Posterior vena cava (tissue), 2 donors: Measurements from ENCODE around the gene RNF166. TPM values are rescaled to one million over a fixed set of nuclear protein-coding genes. Genes with fewer than 3 reads are reported as not detected.

Experiments used
- DNase-seq: peaks from one replicate; pipeline ENCODE4 v3.0.0-alpha.2; 2020; ENCODE audit warnings: low spot score
- intact Hi-C, 2 donors: fragments of 100-400 bp; cut with DNase I; formaldehyde crosslinking; loops; one replicate each; pipeline versions ENCODE4 v1.14.1 to v1.14.2; 2022 to 2023
- total RNA-seq, 2 donors: library from RNA; stranded (reverse); fragmentation: NEBNext Ultra II Directional; extraction: Animal tissue kit (Norgen Biotek cat#: 25700); gene quantifications; one replicate each; pipeline ENCODE4 v1.2.1, GENCODE V29; 2021
- donor health status: DM: yes; HTN: yes; CAD: no.
- donor health status: DM: yes; HTN: yes; CAD: no.

Gene RNF166
- total RNA-seq, 2 donors from 2014 or later = 16.8 to 19.0 TPM

DNA sequence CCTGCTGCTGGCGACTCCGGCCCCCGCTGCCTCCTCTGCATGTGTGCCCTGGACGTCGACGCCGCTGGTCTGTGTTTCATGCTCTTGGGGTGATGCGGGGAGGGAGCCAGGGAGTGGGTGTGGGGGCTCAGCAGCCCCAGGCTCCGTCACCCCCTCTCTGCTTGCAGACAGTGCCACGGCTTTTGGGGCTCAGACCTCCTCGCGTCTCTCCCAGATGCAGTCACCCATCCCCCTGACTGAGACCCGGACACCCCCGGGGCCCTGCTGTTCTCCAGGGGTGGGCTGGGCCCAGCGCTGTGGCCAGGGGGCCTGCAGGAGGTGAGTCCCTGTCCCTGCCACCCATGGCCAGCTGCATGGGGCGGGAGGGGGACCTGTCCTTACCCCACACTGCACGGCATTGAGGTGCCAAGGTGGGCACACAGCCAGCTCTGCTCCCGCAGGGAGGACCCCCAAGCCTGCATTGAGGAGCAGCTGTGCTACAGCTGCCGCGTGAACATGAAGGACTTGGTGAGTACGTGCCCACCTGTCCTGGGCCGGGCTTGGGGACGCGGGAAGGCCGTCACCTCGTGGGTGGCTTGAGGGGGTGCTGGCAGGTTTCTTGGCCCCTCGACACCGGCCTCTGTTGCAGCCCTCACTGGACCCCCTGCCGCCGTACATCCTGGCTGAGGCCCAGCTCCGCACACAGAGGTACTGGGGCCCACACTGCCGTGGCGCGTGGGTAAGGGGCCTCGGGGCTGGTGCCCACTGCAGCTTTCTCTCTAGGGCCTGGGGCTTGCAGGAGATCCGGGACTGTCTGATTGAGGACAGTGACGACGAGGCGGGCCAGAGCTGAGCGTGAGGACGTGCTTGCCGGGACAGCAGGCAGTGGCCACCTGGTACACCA, 8.5 kb upstream of the RNF166 start:
- intact Hi-C loops = no loop called here
- no peak for DNase-seq

DNA sequence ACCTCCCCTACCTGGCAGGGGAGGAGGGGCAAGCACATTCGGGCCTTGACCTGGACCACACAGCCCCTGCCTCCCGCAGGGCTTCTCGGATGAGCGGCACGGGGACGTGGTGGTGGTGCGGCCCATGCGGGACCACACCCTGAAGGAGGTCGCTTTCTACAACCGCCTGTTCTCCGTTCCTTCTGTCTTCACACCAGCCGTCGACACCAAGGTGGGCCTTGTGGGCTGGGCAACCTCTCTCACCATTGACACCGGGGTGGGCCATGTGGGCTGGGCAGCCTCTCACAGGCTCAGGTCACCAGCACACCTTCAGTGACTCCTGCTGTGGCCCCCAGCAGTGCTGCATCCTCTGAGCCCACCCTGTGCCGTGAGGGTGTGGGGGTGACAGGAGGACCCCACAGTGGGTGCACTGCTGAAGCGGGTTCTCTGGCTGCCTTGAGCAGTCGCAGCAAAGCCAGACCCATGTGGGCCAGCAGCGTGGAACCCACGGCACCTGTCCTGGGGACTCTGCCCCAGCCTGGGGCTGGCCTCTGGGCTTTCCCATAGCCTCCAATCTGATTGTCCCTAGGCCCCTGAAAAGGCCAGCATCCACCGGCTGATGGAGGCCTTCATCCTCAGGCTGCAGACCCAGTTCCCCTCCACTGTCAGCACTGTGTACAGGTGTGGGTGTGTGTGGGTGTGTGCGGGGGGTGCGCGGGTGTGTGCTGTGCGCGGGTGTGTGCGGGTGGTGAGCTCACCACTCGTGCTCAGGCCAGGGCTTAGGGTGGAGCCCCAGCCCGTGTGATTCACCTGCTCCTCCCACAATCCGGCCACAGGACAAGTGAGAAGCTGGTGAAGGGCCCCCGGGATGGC, 7.6 kb upstream of the RNF166 start:
- DNase-seq = no peak
- intact Hi-C loops = no loop called here

DNA sequence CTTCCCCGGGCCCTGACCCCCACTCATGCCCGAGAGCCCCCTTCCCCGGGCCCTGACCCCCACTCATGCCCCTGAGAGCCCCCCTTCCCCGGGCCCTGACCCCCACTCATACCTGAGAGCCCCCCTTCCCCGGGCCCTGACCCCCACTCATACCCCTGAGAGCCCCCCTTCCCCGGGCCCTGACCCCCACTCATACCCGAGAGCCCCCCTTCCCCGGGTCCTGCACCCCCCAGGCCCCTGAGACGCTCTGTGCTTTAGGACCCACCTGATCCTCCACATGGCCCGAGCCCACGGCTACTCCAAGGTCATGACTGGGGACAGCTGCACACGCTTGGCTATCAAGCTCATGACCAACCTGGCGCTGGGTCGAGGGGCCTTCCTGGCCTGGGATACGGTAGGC, 6.8 kb upstream of the RNF166 start:
- intact Hi-C loops = no loop called here
- no peak for DNase-seq

DNA sequence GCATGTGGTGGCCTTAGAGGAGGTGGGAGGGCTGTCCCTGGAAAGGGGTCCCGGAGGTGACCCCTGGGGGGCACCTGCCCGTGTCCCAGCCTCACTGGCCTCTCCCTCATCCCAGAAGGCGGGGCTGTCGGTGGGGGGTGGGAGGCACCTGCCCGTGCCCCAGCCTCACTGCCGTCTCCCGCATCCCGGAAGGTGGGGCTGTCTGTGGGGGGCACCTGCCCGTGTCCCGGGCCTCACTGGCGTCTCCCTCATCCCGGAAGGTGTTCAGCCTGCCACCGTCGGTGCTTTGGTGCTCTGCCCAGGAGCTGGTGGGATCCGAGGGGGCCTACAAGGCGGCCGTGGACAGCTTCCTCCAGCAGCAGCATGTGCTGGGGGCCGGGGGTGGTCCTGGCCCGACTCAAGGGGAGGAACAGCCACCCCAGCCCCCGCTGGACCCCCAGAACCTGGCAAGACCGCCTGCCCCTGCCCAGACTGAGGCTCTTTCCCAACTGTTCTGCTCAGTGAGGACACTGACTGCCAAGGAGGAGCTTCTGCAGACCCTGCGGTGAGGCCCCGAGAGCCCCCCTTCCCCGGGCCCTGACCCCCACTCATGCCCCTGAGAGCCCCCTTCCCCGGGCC, 6.3 kb upstream of the RNF166 start:
- intact Hi-C loops = no loop called here
- DNase-seq = no peak

DNA sequence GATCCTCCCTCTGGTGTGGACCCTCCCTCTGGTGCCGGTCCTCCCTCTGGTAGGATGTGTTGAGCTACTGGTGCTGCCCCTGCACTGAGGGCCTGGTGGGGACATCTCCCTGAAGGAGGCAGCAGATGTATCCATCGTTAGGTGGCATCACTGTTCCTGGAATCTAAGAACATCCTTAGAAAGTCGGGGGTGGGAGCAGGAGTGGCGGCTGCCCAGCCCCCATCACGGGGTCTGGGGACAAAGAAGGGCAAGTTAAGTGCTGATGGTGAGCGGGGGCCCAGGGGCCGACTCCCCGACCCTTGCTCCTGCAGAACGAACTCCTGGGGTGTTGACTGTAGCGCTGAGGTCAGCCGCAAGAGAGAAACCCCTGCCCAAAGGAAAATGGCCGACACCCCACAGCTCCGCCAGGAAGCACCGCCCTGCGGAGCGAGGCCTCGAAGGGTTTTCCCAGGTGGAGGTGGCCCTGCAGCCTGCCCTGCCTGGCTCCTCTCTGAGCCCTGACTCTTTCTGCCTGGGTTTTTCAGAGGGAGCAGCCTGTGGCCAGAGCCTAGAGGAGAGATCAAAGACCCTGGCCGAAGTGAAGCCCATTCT, 5.6 kb upstream of the RNF166 start:
- DNase-seq = no peak
- intact Hi-C loops = no loop called here

DNA sequence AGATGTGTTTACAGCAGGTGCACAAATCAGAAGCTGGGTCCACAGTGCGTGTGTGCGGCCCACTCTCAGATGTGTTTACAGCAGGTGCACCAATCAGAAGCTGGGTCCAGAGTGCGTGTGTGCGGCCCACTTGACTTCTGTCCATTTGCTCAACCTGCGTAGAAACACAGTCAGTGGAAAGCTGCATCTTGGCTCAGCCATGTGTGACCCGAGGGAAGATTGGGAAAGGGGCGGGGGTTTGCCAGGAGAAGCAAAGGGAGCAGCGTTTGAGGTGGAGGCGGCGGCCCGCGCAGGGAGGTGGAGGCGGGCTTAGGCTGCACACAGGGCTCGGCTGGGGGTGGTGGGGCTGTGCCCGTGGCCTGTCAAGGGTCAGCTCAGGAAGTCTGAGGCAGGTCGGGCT, 4.3 kb upstream of the RNF166 start:
- no peak for DNase-seq
- intact Hi-C loops = no loop called here

DNA sequence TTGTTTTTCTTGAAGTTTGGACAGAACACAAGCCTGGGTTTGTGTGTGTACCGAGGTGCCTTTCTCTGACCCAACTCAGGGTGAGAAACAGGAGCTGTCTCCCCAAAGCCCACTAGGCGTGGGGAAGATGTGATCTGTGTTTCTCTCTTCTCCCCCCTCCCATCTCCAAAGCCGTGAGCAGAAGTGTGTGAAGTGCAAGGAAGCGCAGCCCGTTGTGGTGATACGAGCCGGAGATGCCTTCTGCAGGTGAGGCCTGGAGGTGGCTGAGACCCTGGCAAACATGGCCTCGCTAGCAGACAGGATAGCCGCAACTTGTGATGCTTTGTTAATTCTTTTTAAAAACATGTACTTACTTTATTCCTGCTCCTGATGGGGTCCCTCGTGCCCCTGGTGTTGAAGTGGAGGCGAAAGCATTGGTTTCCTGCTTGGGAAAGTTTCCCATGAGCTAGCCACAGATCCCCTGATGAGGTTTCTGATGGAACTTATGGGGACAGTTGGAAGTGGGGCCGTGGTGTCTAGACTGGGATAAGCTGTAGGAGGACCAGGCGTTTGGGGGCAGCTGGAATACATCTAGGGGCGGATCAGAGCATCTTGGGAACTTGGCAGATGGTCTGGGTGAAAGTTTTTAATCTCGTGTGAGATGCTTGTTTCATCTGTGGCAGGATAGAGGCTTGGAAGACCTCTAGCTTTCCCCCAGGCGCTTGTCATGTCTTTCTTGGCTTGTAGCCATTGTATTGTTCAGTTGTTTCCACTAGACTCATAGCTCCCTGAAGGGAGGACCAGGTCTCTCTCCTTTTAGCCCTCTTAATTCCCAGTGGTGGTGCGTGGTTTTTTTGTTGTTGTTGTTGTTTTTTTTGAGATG, 988 bp upstream of the RNF166 start:
- intact Hi-C loops = loop anchor here in 1 of 2 donors (10.0 kb wide), 1 partner anchor 938 kb away; no protein-coding TSS in a partner anchor
- DNase-seq = no peak

DNA sequence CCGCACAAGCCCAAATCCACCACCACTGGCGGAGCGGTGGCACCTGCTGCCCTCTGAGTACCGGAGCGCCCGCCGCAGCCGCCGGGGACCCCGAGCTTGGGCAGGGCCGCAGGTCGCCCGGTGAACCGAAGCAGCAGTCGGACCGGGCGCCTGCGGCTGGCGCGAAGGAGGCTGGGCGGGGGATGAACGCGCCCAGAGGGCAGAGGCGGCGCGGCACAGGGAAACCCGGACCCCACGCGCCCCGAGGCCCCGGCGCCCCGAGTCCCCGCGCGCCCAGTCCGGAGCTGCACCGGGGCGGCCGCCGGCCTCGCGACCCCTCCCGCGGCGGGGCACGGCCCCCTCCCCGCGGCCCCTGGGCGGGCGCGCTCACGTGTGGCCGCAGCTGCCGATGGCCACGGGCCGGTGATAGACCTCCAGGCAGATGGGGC, 393 bp downstream of the RNF166 start:
- intact Hi-C loops = loop anchor here in 1 of 2 donors (10.0 kb wide), 1 partner anchor 939 kb away; no protein-coding TSS in a partner anchor
- no peak for DNase-seq

DNA sequence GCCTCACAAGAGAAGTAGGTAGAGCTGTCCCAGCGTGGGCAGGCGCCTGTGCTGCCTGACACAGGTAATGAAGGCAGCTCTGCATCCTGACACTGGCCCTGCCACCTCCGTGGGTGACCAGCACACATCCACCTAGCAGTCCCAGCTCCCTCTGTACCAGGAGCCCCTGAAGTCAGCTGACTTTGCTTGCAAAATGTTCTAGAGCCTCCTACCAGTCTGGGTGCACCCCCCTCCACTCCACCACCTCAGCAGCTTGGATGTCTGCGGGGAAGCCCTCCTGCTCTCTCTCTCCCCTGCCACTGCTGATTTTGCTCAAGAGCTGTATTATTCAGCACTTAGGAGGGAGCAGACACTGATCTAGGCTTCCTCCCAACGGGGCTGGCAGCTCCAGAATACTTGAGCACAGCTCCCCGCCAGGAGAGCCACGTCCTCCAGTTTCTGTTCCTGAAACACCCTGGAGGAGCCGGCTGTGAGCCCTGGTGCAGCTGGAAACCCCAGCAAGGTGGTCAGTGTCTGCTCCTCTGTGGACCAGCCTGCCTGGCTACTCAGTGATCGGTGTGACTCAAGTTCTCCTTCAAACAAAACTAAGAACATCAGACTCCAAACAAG, 1.0 kb downstream of the RNF166 start:
- DNase-seq = no peak
- intact Hi-C loops = loop anchor here in 1 of 2 donors (10.0 kb wide), 1 partner anchor 940 kb away; no protein-coding TSS in a partner anchor

DNA sequence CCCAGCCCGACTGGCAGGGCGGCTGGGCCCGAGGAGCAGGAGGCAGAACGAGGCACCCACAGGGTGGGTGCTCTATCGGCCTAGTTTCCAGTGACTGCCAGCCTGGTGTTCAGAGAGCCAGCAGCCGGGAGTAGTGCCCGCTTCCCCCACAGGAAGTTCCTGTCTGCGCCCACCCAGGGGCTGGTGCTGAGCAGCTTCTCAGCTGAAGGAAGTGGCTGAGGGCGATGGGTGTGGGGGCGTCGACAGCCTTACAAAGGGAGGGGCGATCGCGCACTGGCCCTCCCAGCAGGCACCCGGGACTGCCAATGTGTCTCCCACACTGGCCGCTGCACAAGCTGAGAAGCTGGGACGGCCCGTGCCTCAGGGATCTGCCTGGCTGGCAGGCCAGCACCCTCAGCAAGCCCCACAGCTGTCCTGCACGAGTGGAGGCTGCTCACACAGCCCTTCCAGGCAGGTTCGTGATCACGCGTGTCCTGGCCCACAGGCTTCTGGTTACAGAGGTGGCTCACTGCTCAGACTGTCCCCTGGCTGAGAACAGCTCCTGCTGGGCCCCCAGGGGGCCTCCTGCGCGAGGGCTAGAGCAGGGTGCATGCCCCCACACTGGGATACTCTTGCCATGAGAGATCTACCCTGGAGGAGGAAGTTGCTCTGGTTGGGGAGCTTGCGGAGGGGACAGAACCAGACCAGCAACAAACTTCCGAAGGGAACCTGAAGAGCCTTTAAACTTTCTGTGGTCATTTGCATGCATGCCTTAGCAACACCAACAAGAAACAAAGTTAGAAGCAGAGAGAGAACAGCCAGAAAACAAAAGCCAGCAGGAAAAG, 2.5 kb downstream of the RNF166 start:
- intact Hi-C loops = loop anchor here in 1 of 2 donors (10.0 kb wide), 1 partner anchor 941 kb away; no protein-coding TSS in a partner anchor
- no peak for DNase-seq

DNA sequence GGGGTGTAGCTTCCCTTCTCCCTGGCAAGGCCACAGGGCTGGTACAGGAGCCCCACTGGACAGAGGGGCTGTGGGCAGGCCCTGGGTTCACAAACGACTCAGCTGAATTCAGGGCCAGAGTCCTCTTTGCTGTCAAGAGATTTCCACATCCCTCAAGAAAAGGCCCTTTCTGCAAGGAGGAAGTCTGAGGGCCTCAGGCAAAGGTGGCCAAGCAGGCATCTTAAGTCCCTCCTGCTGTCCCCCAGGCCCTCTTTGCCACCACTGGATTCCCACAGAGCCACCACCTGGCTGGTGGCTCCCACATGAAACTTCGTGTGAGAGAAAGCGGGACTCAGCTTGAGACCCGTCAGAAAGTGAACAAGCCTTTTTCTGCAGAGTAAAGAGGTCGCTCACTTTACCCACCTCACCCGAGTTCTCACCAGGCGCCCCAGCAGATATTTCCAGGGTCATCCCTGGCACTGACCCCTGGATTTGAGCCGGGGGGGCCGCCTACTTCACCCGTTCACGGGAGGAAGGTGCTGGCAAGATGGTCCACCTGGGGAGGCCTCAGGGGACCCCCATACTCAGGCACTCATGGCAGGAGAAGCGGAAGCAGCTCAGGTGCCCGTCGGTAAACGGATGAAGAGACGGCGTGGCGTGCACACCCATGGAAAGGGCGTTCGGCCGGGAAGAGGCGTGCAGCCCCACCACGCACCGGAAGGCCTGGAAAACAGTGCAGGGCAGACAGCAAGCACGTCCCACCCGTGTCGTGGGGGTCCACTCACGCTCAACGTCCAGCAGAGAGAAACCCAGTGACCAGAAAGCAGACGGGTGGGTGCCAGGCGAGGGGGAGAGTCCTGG, 3.6 kb downstream of the RNF166 start:
- DNase-seq = no peak
- intact Hi-C loops = loop anchor here in 1 of 2 donors (10.0 kb wide), 1 partner anchor 942 kb away; no protein-coding TSS in a partner anchor

DNA sequence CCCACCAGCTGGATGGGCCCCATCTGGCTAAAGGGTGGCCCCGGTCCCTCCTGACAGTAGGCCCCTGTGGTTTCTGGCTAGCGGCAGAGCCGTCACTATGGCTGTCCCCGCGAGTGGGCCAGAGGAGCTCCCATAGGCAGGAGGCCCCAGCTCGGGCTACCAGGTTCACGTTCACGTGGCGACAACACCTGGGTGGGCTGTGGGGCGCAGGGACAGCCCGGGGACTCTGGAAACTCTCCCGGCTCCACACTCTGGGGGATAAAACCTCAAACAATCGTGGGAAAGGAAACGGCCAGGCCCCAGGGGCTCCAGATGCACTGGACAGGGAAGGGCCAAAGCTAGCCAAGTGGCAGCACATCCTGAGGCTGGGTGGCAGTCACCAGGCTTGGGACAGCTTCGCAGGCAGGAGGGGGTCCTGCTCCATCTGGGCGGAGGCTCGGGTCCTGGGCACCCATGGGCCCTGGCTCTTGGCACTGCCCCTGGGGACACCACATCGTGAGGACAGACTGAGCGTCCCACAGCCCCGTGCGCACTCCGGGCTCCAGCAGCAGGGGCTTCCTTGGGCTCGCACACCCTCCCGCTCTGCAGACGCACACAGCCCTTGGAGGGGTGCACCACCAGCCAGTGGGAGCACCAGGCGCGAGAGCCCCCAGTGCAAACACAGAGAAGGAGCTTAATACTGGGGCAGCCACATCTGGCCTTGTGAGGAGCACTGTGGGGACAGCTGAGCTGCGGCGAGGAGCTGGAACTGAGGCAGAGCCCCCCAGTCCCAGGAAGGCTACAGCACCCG, 4.4 kb downstream of the RNF166 start:
- intact Hi-C loops = loop anchor here in 1 of 2 donors (10.0 kb wide), 1 partner anchor 943 kb away; no protein-coding TSS in a partner anchor
- DNase-seq = no peak

DNA sequence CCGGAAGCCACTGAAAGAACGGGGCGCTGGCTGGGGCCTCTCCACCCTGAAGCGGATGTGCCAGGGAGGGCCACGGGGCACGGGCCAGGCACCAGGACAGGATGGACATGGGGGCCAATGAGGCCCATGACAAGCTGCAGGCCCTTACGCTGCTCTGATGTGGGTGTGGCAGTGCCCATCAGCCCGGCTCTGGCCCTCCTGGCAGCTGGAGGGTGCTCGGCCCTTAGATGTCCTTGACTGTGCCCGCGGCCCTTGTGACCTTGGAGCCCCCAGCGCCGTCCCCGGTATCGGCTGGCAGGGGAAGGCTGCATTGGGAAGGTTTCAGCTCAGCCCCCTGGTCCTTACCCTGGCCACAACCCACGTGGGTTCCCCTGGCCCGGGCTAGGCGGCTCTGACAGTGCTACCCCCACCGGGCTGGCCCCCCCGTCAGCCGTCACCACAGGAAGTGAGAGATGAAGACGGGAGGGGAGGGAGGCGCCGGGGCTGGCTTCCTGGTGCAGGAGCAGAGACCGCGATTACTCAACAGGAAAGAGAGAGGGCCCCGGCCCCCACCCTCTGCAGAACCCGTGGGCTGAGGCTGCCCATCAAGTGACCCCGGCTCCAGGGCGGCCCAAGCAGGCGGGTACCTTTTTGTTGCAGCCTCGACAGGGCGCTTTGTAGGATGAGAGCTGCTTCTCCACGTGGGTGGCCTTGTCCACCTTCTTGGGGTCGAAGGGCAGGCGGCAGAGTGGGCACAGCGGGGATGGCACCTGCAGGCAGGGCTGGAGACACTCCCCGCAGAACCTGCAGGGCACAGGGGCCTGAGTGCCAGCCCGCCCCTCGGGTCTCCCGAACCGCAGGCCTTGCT, 5.3 kb downstream of the RNF166 start:
- intact Hi-C loops = loop anchor here in 1 of 2 donors (10.0 kb wide), 1 partner anchor 944 kb away; no protein-coding TSS in a partner anchor
- peak; percentile 98 for DNase-seq

DNA sequence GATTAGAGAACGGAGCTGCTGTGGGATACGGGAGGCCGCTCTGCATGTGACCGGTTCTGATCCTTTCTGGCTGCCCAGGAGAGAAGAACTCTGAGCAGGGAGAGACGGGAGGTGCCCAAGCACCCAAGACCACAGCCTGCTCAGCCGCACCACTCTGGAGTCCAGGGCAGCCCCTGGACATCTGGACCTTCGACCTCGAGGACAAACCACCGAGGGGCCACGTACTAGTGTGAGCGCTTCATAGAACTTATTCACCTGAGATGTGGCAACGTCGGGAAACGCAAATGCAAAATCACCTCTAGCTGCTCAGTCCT, 5.9 kb downstream of the RNF166 start:
- no peak for DNase-seq
- intact Hi-C loops = loop anchor here in 1 of 2 donors (10.0 kb wide), 1 partner anchor 945 kb away; no protein-coding TSS in a partner anchor
